GM18519 (cell line): ENCODE data around the gene SNCAIP.
A peak's percentile ranks its signal among the peaks of the same experiment; 100 is the strongest.

Experiments used
- ATAC-seq: cut with Tn5 transposase; IDR thresholded peaks from one replicate; pipeline ENCODE4 v1.9.1; 2021; ENCODE audit warnings: mild to moderate bottlenecking, moderate library complexity; ENCODE audit not compliant: unreplicated experiment, low FRiP score

Gene SNCAIP

GRCh38 chr5:122311961-122312590 lies at the start of gene SNCAIP:
SNCAIP (plus strand) TSS chr5:122312237; CDS start chr5:122391135, 78,898 bp downstream.
- peak; percentile 77 for ATAC-seq

GRCh38 chr5:122263352-122264030 lies 48.5 kb upstream of the SNCAIP start:
- ATAC-seq: no peak

- no peak for ATAC-seq
Observed at GRCh38 chr5:122264610-122265009, 47.4 kb upstream of the SNCAIP start.

- no peak for ATAC-seq
Observed at GRCh38 chr5:122267185-122267584, 44.9 kb upstream of the SNCAIP start.

GRCh38 chr5:122273696-122274095 lies 38.3 kb upstream of the SNCAIP start:
- ATAC-seq: no peak

- no peak for ATAC-seq
Observed at GRCh38 chr5:122283592-122283991, 28.4 kb upstream of the SNCAIP start.

- ATAC-seq: no peak
Observed at GRCh38 chr5:122286541-122286940, 25.5 kb upstream of the SNCAIP start.

GRCh38 chr5:122287101-122287500 lies 24.9 kb upstream of the SNCAIP start:
- ATAC-seq: no peak

- ATAC-seq: no peak
Observed at GRCh38 chr5:122291000-122291901, 20.8 kb upstream of the SNCAIP start.

GRCh38 chr5:122292332-122292731 lies 19.7 kb upstream of the SNCAIP start:
- ATAC-seq: no peak

GRCh38 chr5:122295138-122295537 lies 16.9 kb upstream of the SNCAIP start:
- ATAC-seq: peak; percentile 53

- no peak for ATAC-seq
Observed at GRCh38 chr5:122296871-122297270, 15.2 kb upstream of the SNCAIP start.

- peak; percentile 75 for ATAC-seq
Observed at GRCh38 chr5:122297587-122298298, 14.3 kb upstream of the SNCAIP start.

- no peak for ATAC-seq
Observed at GRCh38 chr5:122300374-122300773, 11.7 kb upstream of the SNCAIP start.

- ATAC-seq: no peak
Observed at GRCh38 chr5:122301016-122301415, 11.0 kb upstream of the SNCAIP start.

- ATAC-seq: no peak
Observed at GRCh38 chr5:122304471-122305215, 7.4 kb upstream of the SNCAIP start.

- ATAC-seq: no peak
Observed at GRCh38 chr5:122306461-122306860, 5.6 kb upstream of the SNCAIP start.

GRCh38 chr5:122310889-122311288 lies 1.1 kb upstream of the SNCAIP start:
- no peak for ATAC-seq

- ATAC-seq: no peak
Observed at GRCh38 chr5:122311497-122311960, 508 bp upstream of the SNCAIP start.
